Ovary (tissue), 3 donors: ENCODE measurements around the gene NBPF20.
"Not testable (repeated sequence)": the region's sequence is repeated elsewhere in the genome, so short reads cannot be mapped to it uniquely, and the experiment has no call there.

Experiments
- CTCF ChIP-seq, 3 donors: fragments of 450-650 bp in 2 of 3; fragments of 200-600 bp in 1 of 3; IDR thresholded peaks; one replicate each; pipeline versions ENCODE4 v1.5.1 to v1.8.0; 2016 to 2022; ENCODE audit warnings: antibody characterized with exemption in 3 of 3, mild to moderate bottlenecking in 1 of 3
- EP300 ChIP-seq: sonication (generic); formaldehyde crosslinking; IDR thresholded peaks from one replicate; pipeline ENCODE4 v1.6.1; 2017; ENCODE audit warnings: antibody characterized with exemption
- donor health status: DM: no; HTN: no; CAD: no.

GRCh38 chr1:145454824-145455177 is 29.4 kb upstream of the NBPF20 start:
- TF ChIP-seq CTCF (IDR thresholded peaks at IDR 0.05); EP300: not testable (repeated sequence)
